ENCODE measurements around the gene RAB11FIP4.

The RAB11FIP4 gene

DNA sequence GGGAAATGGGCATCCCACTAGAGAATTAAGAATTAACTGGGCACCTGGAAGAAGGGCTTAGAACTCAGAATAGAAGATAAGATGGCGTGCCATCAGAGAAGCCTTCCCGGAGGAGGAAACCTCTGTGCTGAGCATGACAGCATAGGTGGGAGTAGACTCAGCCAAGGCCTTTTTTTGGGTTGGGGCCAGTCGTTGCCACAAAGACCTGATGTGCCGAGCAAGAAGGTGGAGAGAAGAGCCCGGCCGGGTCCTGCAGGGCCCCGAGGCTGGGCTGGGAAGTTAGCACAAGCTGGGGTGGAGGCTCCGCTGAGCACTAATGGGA, 1.1 kb upstream of the RAB11FIP4 start:
- TF ChIP-seq EZH2phosphoT487 (conservative IDR thresholded peaks at IDR 0.05; ENCODE audit: low read length): no peak
- TF ChIP-seq, protein P1, sequence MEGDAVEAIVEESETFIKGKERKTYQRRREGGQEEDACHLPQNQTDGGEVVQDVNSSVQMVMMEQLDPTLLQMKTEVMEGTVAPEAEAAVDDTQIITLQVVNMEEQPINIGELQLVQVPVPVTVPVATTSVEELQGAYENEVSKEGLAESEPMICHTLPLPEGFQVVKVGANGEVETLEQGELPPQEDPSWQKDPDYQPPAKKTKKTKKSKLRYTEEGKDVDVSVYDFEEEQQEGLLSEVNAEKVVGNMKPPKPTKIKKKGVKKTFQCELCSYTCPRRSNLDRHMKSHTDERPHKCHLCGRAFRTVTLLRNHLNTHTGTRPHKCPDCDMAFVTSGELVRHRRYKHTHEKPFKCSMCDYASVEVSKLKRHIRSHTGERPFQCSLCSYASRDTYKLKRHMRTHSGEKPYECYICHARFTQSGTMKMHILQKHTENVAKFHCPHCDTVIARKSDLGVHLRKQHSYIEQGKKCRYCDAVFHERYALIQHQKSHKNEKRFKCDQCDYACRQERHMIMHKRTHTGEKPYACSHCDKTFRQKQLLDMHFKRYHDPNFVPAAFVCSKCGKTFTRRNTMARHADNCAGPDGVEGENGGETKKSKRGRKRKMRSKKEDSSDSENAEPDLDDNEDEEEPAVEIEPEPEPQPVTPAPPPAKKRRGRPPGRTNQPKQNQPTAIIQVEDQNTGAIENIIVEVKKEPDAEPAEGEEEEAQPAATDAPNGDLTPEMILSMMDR (IDR thresholded peaks at IDR 0.05; ENCODE audit: insufficient read depth, low read length, poor library complexity, severe bottlenecking): no peak
- Histone ChIP-seq H3K27ac (ENCODE audit: low read depth, low read length) (no peak overlapping the region), H2AFZ (ENCODE audit: low read depth, low read length, severe bottlenecking) (no peak overlapping the region), H3K27me3 (ENCODE audit: low read length) (no peaks in the 10 kb centered on the region), H3K9me2 (replicated peaks; ENCODE audit: insufficient read depth, low read length) (no peaks in the 10 kb centered on the region), H4K20me1 (ENCODE audit: low read depth, low read length) (no peaks in the 10 kb centered on the region), H3K9me3 (ENCODE audit: insufficient read depth, low read length) (no peaks in the 10 kb centered on the region), H3K4me3 (ENCODE audit: insufficient read depth, low read length, poor library complexity, severe bottlenecking) (no peak overlapping the region), H3K9ac (ENCODE audit: low read length) (no peak overlapping the region), H3F3A (ENCODE audit: insufficient read depth) (no peaks in the 10 kb centered on the region), H3K36me3 (ENCODE audit: low read length) (no peaks in the 10 kb centered on the region), H3K4me2 (ENCODE audit: low read depth, low read length, poor library complexity, severe bottlenecking) (no peak overlapping the region), H3K79me2 (ENCODE audit: insufficient read depth, low read length) (no peaks in the 10 kb centered on the region)

DNA sequence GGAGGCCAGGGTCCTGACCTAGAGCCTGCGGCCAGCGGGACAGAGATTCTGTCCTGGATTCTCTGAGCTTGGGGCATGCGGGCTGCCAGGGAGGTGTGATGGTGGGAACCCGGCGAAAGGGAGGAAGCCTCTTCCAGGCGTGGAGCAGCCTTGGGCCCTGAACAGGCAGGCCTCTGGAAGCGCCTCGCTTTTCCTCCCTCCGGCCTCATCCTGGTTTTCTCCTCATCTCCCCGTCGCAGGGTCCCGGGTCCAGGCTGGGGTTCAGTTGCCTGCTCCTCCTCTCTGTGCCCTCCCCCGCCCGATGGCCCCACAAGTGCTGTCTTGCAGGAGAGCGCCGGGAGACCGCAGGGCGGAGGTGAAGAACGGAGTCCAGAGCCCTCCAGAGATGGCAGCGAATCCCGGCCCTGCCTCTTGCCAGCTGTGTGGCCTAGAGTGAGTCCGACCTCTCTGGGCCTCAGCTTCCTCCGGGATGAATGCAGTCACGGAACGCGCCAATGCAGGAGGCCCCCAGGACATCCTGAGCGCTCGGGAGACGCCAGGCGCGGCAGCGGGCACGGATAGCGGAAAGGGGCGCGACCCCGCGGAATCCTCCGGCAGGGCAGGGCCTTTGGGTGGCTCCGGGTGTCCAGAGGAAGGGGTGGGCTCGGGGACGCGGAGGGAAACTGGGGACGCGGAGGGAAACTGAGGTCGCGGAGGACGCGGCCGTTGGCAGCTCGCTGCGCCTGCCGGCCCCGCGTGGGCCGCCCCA, 553 bp upstream of the RAB11FIP4 start:
- TF ChIP-seq EZH2phosphoT487 (conservative IDR thresholded peaks at IDR 0.05; ENCODE audit: low read length): no peak
- TF ChIP-seq, protein P1 (IDR thresholded peaks at IDR 0.05; ENCODE audit: insufficient read depth, low read length, poor library complexity, severe bottlenecking): no peak
- H3K79me2 ChIP-seq (ENCODE audit: insufficient read depth, low read length): no peaks in the 10 kb centered on the region
- H3K9me3 ChIP-seq (ENCODE audit: insufficient read depth, low read length): no peaks in the 10 kb centered on the region
- no peaks in the 10 kb centered on the region for H3F3A ChIP-seq (ENCODE audit: insufficient read depth)
- no peak overlapping the region for H3K9ac ChIP-seq (ENCODE audit: low read length)
- H3K36me3 ChIP-seq (ENCODE audit: low read length): no peaks in the 10 kb centered on the region
- H3K4me2 ChIP-seq (ENCODE audit: low read depth, low read length, poor library complexity, severe bottlenecking): no peak overlapping the region
- H2AFZ ChIP-seq (ENCODE audit: low read depth, low read length, severe bottlenecking): no peak overlapping the region
- H3K9me2 ChIP-seq (replicated peaks; ENCODE audit: insufficient read depth, low read length): no peaks in the 10 kb centered on the region
- no peak overlapping the region for H3K4me3 ChIP-seq (ENCODE audit: insufficient read depth, low read length, poor library complexity, severe bottlenecking)
- no peaks in the 10 kb centered on the region for H4K20me1 ChIP-seq (ENCODE audit: low read depth, low read length)
- H3K27ac ChIP-seq (ENCODE audit: low read depth, low read length): no peak overlapping the region
- no peaks in the 10 kb centered on the region for H3K27me3 ChIP-seq (ENCODE audit: low read length)

DNA sequence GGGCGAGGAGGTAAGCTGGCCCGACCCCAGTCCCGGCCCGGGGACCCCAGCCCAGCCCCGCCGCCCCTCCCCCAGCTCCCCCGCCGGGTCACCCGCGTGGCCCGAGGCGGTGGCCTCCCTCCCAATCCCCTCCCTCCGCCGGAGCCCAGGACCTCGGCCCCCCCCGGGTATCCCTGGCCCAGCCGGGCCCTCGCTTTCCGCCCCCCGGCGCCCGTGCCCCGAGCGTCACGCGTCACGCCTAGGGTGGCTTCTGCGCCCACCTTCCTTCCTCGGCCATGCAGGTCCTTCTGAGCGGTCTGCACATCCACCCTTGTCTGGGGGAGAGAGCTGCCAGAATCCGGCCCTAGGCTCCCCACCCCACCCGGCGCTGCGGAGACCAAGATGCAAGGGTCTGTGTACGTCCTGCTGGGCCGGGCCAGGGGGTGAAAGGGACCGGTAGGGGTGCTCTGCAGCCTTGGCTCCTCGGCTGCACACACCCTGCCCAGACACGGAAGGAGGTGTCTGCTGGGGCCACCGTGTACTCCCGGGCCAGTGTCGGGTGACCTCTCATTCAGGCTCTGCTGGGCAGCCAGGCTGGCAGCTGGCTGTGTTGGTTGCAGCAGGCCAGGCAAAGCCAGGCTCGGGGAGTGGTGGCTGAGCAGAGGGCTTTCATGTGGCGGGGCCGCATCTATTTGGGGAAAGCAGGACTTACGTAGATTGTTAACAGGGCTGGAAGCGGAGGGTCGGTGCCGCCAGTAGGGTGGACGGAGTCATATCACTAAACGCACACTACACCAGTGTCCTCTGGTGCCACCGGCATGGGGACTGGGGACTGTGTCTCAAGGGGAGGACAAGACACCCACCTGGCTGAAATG, 754 bp downstream of the RAB11FIP4 start:
- no peak for TF ChIP-seq EZH2phosphoT487 (conservative IDR thresholded peaks at IDR 0.05; ENCODE audit: low read length)
- TF ChIP-seq, protein P1 (IDR thresholded peaks at IDR 0.05; ENCODE audit: insufficient read depth, low read length, poor library complexity, severe bottlenecking): no peak
- H3K79me2 ChIP-seq (ENCODE audit: insufficient read depth, low read length): no peaks in the 10 kb centered on the region
- H3K27ac ChIP-seq (ENCODE audit: low read depth, low read length): no peak overlapping the region
- H3K9me2 ChIP-seq (replicated peaks; ENCODE audit: insufficient read depth, low read length): no peaks in the 10 kb centered on the region
- no peaks in the 10 kb centered on the region for H3K9me3 ChIP-seq (ENCODE audit: insufficient read depth, low read length)
- H3F3A ChIP-seq (ENCODE audit: insufficient read depth): no peaks in the 10 kb centered on the region
- no peak overlapping the region for H3K4me2 ChIP-seq (ENCODE audit: low read depth, low read length, poor library complexity, severe bottlenecking)
- H3K9ac ChIP-seq (ENCODE audit: low read length): no peak overlapping the region
- H2AFZ ChIP-seq (ENCODE audit: low read depth, low read length, severe bottlenecking): no peak overlapping the region
- no peaks in the 10 kb centered on the region for H3K27me3 ChIP-seq (ENCODE audit: low read length)
- H3K36me3 ChIP-seq (ENCODE audit: low read length): no peaks in the 10 kb centered on the region
- no peak overlapping the region for H3K4me3 ChIP-seq (ENCODE audit: insufficient read depth, low read length, poor library complexity, severe bottlenecking)
- H4K20me1 ChIP-seq (ENCODE audit: low read depth, low read length): no peaks in the 10 kb centered on the region
